Esophagus squamous epithelium (tissue), 5 donors: ENCODE measurements around the gene CPED1. TPM values are rescaled to one million over a fixed set of nuclear protein-coding genes. Genes with fewer than 3 reads are reported as not detected.

Experiments
- DNase-seq: peaks from one replicate; lab custom pipeline; 2025; lab: John Stamatoyannopoulos, UW
- H3K27ac ChIP-seq, 4 donors: fragments of 200-600 bp; sonication (generic); one replicate each; pipeline ENCODE4 v1.5.1; 2016 to 2019; ENCODE audit warnings: mild to moderate bottlenecking in 1 of 4
- H3K27me3 ChIP-seq, 4 donors: fragments of 200-600 bp; sonication (generic); 1 replicate in 3 of 4; 2 replicates in 1 of 4; pipeline versions ENCODE4 v1.5.1 to v1.6.0; 2017 to 2021; ENCODE audit warnings: antibody characterized with exemption in 1 of 4
- H3K36me3 ChIP-seq, 3 donors: fragments of 200-600 bp; sonication (generic); one replicate each; pipeline ENCODE4 v1.5.1; 2016 to 2019
- H3K4me1 ChIP-seq, 3 donors: fragments of 200-600 bp; sonication (generic); one replicate each; pipeline ENCODE4 v1.5.1; 2017 to 2019
- H3K4me3 ChIP-seq, 4 donors: fragments of 200-600 bp; sonication (generic); 1 replicate in 3 of 4; 2 replicates in 1 of 4; pipeline ENCODE4 v1.5.1; 2016 to 2019; ENCODE audit warnings: mild to moderate bottlenecking in 2 of 4, moderate library complexity in 1 of 4
- H3K9me3 ChIP-seq, 3 donors: fragments of 200-600 bp; sonication (generic); one replicate each; pipeline ENCODE4 v1.5.1; 2016 to 2019
- POLR2A ChIP-seq, 4 donors: fragments of 450-650 bp; IDR thresholded peaks; one replicate each; pipeline ENCODE4 v1.6.1; 2017; ENCODE audit warnings: antibody characterized with exemption in 4 of 4, mild to moderate bottlenecking in 4 of 4, moderate library complexity in 3 of 4
- WGBS, 2 donors: methylation state at CpG; one replicate each; pipeline ENCODE4 v1.1.5; 2018; 5-methylcytosine and 5-hydroxymethylcytosine counted together
- intact Hi-C: fragments of 100-400 bp; cut with DNase I; formaldehyde crosslinking; loops from one replicate; pipeline ENCODE4 v1.15.0; 2022
- total RNA-seq, 4 donors: library from RNA; depleted of rRNA; stranded (reverse); fragments of >200 nt; gene quantifications; one replicate each; pipeline ENCODE4 v1.1.0, GENCODE V29; 2016
- TF ChIP-seq, protein P1 (sequence below), 6 experiments: fragments of 450-650 bp in 4 of 6; fragments of 200-600 bp in 2 of 6; sonication (generic) in 2 of 6; IDR thresholded peaks; one replicate each; pipeline ENCODE4 v1.5.1; 2016 to 2019; ENCODE audit warnings: antibody characterized with exemption in 6 of 6, mild to moderate bottlenecking in 4 of 6, moderate library complexity in 4 of 6
- donor health status: DM: yes; HTN: yes; CAD: no.

CPED1 gene
- total RNA-seq, 4 donors from 2014 or later = 0.61 to 6.3 (median 2.3) TPM

DNA sequence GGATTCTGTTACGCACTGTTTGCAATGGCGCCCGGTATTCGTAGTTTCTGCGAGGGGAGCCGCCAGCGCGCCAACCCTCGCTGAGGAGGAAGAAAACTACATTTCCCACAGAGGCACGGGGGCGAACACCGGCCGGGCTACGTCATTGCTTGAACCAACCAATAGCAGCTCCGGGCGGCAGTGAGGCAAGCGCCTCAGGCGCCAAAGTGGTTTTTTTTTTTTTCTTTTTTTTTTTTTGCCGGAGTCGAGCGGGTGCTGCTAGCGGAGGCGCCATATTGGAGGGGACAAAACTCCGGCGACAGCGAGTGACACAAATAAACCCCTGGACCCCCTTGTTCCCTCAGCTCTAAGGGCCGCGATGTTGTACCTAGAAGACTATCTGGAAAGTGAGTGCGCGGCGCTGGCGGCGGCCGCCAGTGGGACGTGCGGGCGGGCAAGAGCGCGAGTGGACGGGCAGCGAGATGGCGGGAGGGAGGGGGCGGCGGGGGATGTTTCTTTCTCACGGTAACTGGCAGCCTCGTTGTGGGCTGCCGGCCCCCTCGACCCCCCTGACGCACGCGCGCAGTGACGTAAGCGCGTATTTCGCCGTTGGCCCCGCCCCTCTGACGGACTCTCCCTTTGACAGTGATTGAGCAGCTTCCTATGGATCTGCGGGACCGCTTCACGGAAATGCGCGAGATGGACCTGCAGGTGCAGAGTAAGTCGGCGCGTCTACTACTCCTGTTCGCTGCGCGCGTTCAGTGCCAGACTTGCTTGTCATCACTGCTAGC lies 37.8 kb upstream of the CPED1 start, which contains the start of gene ING3:
Gene ING3 (plus strand): TSS at position 239 of the 770 bp plus-strand sequence. CDS start 120 bp downstream, at position 359.
- TF ChIP-seq, protein P1, sequence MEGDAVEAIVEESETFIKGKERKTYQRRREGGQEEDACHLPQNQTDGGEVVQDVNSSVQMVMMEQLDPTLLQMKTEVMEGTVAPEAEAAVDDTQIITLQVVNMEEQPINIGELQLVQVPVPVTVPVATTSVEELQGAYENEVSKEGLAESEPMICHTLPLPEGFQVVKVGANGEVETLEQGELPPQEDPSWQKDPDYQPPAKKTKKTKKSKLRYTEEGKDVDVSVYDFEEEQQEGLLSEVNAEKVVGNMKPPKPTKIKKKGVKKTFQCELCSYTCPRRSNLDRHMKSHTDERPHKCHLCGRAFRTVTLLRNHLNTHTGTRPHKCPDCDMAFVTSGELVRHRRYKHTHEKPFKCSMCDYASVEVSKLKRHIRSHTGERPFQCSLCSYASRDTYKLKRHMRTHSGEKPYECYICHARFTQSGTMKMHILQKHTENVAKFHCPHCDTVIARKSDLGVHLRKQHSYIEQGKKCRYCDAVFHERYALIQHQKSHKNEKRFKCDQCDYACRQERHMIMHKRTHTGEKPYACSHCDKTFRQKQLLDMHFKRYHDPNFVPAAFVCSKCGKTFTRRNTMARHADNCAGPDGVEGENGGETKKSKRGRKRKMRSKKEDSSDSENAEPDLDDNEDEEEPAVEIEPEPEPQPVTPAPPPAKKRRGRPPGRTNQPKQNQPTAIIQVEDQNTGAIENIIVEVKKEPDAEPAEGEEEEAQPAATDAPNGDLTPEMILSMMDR (IDR thresholded peaks at IDR 0.05) = no peak
- TF ChIP-seq POLR2A (IDR thresholded peaks at IDR 0.05) = peak in 1 of 4 donors; percentile 53

GRCh38 chr7:120951309-120951699 lies 37.2 kb upstream of the CPED1 start:
- intact Hi-C loops = no loop called here
- 5 to 10% methylated on average over 8 of the region's 8 CpGs for WGBS, 2 donors

More for the DNA sequence above, 37.8 kb upstream of the CPED1 start, which contains the start of gene ING3:
- intact Hi-C loops = no loop called here
- peak; percentile 86 for DNase-seq
- Histone ChIP-seq H3K4me1 (peaks cover 5 to 28% (median 11%) of the 10 kb centered on the region in 3 donors), H3K27me3 (no peaks in the 10 kb centered on the region), H3K36me3 (peaks cover 0 to 25% (median 0%) of the 10 kb centered on the region in 3 donors), H3K9me3 (no peaks in the 10 kb centered on the region), H3K27ac (peak within 1 kb of the TSS; percentile 97 to 99 (median 98)), H3K4me3 (peak within 1 kb of the TSS; percentile 56 to 87 (median 74))
- 1% methylated on average over 38 to 44 of the region's 71 CpGs for WGBS, 2 donors

GRCh38 chr7:120951826-120952225 lies 36.7 kb upstream of the CPED1 start:
- H3K36me3 ChIP-seq = peaks cover 0 to 36% (median under 1%) of the 10 kb centered on the region in 3 donors
- peak overlapping the region in 2 of 4 donors; percentile 97 to 99 for H3K27ac ChIP-seq
- no peaks in the 10 kb centered on the region for H3K9me3 ChIP-seq
- TF ChIP-seq POLR2A (IDR thresholded peaks at IDR 0.05) = no peak
- TF ChIP-seq, protein P1 (IDR thresholded peaks at IDR 0.05) = no peak
- peak overlapping the region in 3 of 4 donors; percentile 65 to 87 (median 83) for H3K4me3 ChIP-seq
- H3K4me1 ChIP-seq = peaks cover 5 to 28% (median 11%) of the 10 kb centered on the region in 3 donors
- intact Hi-C loops = no loop called here
- DNase-seq = no peak
- 56 to 70% methylated on average over 2 of the region's 2 CpGs for WGBS, 2 donors
- H3K27me3 ChIP-seq = no peaks in the 10 kb centered on the region

More at GRCh38 chr7:120951309-120951699, 37.2 kb upstream of the CPED1 start:
- no peaks in the 10 kb centered on the region for H3K27me3 ChIP-seq
- TF ChIP-seq, protein P1 (IDR thresholded peaks at IDR 0.05) = no peak
- no peak for TF ChIP-seq POLR2A (IDR thresholded peaks at IDR 0.05)
- peak overlapping the region; percentile 56 to 87 (median 74) for H3K4me3 ChIP-seq
- H3K4me1 ChIP-seq = peaks cover 5 to 28% (median 11%) of the 10 kb centered on the region in 3 donors
- H3K9me3 ChIP-seq = no peaks in the 10 kb centered on the region
- H3K36me3 ChIP-seq = peaks cover 0 to 31% (median 0%) of the 10 kb centered on the region in 3 donors
- H3K27ac ChIP-seq = peak overlapping the region; percentile 97 to 99 (median 98)
- no peak for DNase-seq

DNA sequence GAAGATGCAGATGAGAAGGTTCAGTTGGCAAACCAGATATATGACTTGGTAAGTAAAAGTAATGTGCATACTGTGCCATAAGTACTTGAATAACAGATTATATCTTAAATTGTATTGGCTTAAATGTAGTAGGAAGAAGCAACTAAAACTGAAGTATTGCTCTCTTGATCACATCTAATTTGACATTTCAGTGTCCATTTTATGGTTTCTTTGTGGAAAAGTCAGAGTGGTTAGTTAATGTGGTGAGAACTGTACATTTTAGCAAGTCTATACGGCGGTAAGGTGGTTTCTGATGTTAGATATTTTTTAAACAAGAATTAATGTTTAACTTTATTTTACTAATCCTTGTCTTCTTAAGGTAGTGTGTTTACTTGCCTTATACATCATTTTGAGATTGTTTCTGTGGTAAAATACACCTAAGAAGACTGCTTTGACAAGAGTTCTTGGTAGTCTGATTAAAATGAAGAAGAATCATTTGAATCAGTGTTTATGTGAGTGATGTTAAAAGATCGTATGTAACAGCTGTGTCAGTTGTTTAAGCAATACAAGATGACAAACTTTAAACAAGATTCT lies 32.8 kb upstream of the CPED1 start:
- no peaks in the 10 kb centered on the region for H3K27me3 ChIP-seq
- no peak overlapping the region for H3K4me3 ChIP-seq
- intact Hi-C loops = no loop called here
- H3K4me1 ChIP-seq = peaks cover 5 to 19% (median 11%) of the 10 kb centered on the region in 3 donors
- H3K36me3 ChIP-seq = peaks cover 0 to 58% (median 4%) of the 10 kb centered on the region in 3 donors
- TF ChIP-seq, protein P1 (IDR thresholded peaks at IDR 0.05) = no peak
- no peak for TF ChIP-seq POLR2A (IDR thresholded peaks at IDR 0.05)
- 67 to 82% methylated on average over 3 of the region's 3 CpGs for WGBS, 2 donors
- H3K9me3 ChIP-seq = no peaks in the 10 kb centered on the region
- no peak for DNase-seq
- no peak overlapping the region for H3K27ac ChIP-seq
